HepG2 (cell line): Measurements from ENCODE around the gene HAX1. TPM values are rescaled to one million over a fixed set of nuclear protein-coding genes. Genes with fewer than 3 reads are reported as not detected.

Experiments used
- ATAC-seq: fragments of 200-7000 bp; cut with Tn5 transposase; 3 replicates; pipeline ENCODE4 v1.9.1; 2020; ENCODE audit warnings: mild to moderate bottlenecking, moderate library complexity
- BruUV-seq: library from RNA; stranded (reverse); fragments of 400-500 nt; replicated peaks from 2 replicates; lab custom pipeline; 2021; lab: Mats Ljungman, UMichigan
- CTCF ChIA-PET: fragments of 300-600 bp; formaldehyde crosslinking; extraction: SDS; loops from one replicate; lab custom pipeline; 2021; ENCODE audit warnings: low total read pairs, inconsistent platforms, low intra/inter-chr PET ratio; lab: Yijun Ruan, JAX
- POLR2A ChIA-PET: fragments of 350-600 bp; sonication (Branson Sonifier 250); formaldehyde crosslinking; loops from one replicate; lab custom pipeline; 2020; ENCODE audit warnings: antibody characterized with exemption, inconsistent platforms; lab: Yijun Ruan, JAX
- DNase-seq: peaks from one replicate; pipeline ENCODE4 v3.0.0-alpha.2; 2015; ENCODE audit warnings: low spot score
- FAIRE-seq: peaks from 3 replicates; lab custom pipeline; 2011; peaks lifted over from hg19 to GRCh38; lab: Jason Lieb, UNC
- H2AFZ ChIP-seq: one replicate; pipeline ENCODE4 v1.6.1; 2011; ENCODE audit warnings: low read length, inconsistent platforms
- H3K27ac ChIP-seq: fragments of 300-600 bp; 3 replicates; pipeline ENCODE4 v1.8.0; 2011; ENCODE audit warnings: mixed run types, mild to moderate bottlenecking, mixed read lengths, low read length, inconsistent platforms; ENCODE audit not compliant: insufficient read depth; ENCODE audit errors: extremely low read length
- H3K27me3 ChIP-seq, 2 experiments: fragments of 200-600 bp in 1 of 2; 2 replicates in 1 of 2; 3 replicates in 1 of 2; pipeline versions ENCODE4 v1.6.0 to v1.8.0; 2011; ENCODE audit warnings: low read length in 2 of 2, mild to moderate bottlenecking in 2 of 2, moderate library complexity in 2 of 2, inconsistent platforms in 1 of 2; ENCODE audit not compliant: insufficient read depth in 2 of 2, control insufficient read depth in 1 of 2
- H3K36me3 ChIP-seq, 2 experiments: fragments of 200-600 bp in 1 of 2; replicated peaks in 1 of 2; 2 replicates in 1 of 2; 3 replicates in 1 of 2; pipeline versions ENCODE4 v1.5.1 to v1.8.0; 2011; ENCODE audit warnings: low read length in 2 of 2, inconsistent platforms in 1 of 2; ENCODE audit not compliant: insufficient read depth in 2 of 2, control insufficient read depth in 1 of 2
- H3K4me1 ChIP-seq: 2 replicates; pipeline ENCODE4 v1.5.1; 2012; ENCODE audit warnings: low read length, inconsistent platforms; ENCODE audit not compliant: insufficient read depth
- H3K4me2 ChIP-seq: 2 replicates; pipeline ENCODE4 v1.6.0; 2011; ENCODE audit warnings: low read depth, low read length, inconsistent platforms
- H3K4me3 ChIP-seq, 3 experiments: fragments of 200-600 bp in 1 of 3; sonication (generic), shearing (Covaris generic) in 1 of 3; replicated peaks in 1 of 3; 2 replicates each; pipeline ENCODE4 v1.5.1; 2011 to 2016; ENCODE audit warnings: low read length in 3 of 3, inconsistent platforms in 2 of 3, low read depth in 2 of 3, mild to moderate bottlenecking in 2 of 3, control low read depth in 1 of 3, mixed read lengths in 1 of 3; ENCODE audit not compliant: insufficient read depth in 1 of 3
- H3K79me2 ChIP-seq: one replicate; pipeline ENCODE4 v1.6.1; 2011; ENCODE audit warnings: low read length, inconsistent platforms; ENCODE audit not compliant: insufficient read depth
- H3K9ac ChIP-seq: 2 replicates; pipeline ENCODE4 v1.6.0; 2011; ENCODE audit warnings: mild to moderate bottlenecking, low read depth, low read length, inconsistent platforms; ENCODE audit not compliant: insufficient read depth
- H3K9me3 ChIP-seq: 2 replicates; pipeline ENCODE4 v1.5.1; 2012; ENCODE audit warnings: mild to moderate bottlenecking, low read length
- H4K20me1 ChIP-seq: 2 replicates; pipeline ENCODE4 v1.6.0; 2011; ENCODE audit warnings: inconsistent platforms, mild to moderate bottlenecking, low read length, moderate library complexity; ENCODE audit not compliant: insufficient read depth
- EZH2 ChIP-seq: conservative IDR thresholded peaks from 2 replicates; pipeline ENCODE4 v1.6.1; 2012; ENCODE audit warnings: mild to moderate bottlenecking, low read depth, low read length, moderate library complexity
- FUBP1 ChIP-seq: sonication (generic); formaldehyde crosslinking; IDR thresholded peaks from 2 replicates; pipeline ENCODE4 v1.5.1; 2020; ENCODE audit warnings: missing genetic modification reagents, mild to moderate bottlenecking, borderline replicate concordance
- IKZF5 ChIP-seq: IDR thresholded peaks from 2 replicates; pipeline ENCODE4 v1.6.1; 2018; ENCODE audit warnings: missing genetic modification reagents, mild to moderate bottlenecking, missing compliant biosample characterization
- KDM4B ChIP-seq: sonication (generic); formaldehyde crosslinking; IDR thresholded peaks from 2 replicates; pipeline ENCODE4 v1.4.0; 2020; ENCODE audit warnings: missing genetic modification reagents
- MTF2 ChIP-seq: sonication (generic); formaldehyde crosslinking; IDR thresholded peaks from 2 replicates; pipeline ENCODE4 v1.5.0; 2020; ENCODE audit warnings: missing genetic modification reagents, borderline replicate concordance
- NCOR1 ChIP-seq: fragments of 200-600 bp; sonication (generic); IDR thresholded peaks from 2 replicates; pipeline ENCODE4 v1.7.0; 2017; ENCODE audit warnings: antibody characterized with exemption, low read length, borderline replicate concordance
- NFE2L2 ChIP-seq: fragments of 150-350 bp; IDR thresholded peaks from 2 replicates; pipeline ENCODE4 v1.6.1; 2014; ENCODE audit warnings: low read length
- NPAS2 ChIP-seq: sonication (generic); formaldehyde crosslinking; IDR thresholded peaks from 2 replicates; pipeline ENCODE4 v1.8.0; 2022; ENCODE audit warnings: mild to moderate bottlenecking, missing genetic modification reagents, borderline replicate concordance
- PATZ1 ChIP-seq: sonication (generic); formaldehyde crosslinking; IDR thresholded peaks from 2 replicates; pipeline ENCODE4 v1.4.0; 2020; ENCODE audit warnings: missing genetic modification reagents
- REXO4 ChIP-seq: sonication (generic); formaldehyde crosslinking; IDR thresholded peaks from 2 replicates; pipeline ENCODE4 v1.8.0; 2022; ENCODE audit warnings: missing genetic modification reagents, mild to moderate bottlenecking, borderline replicate concordance
- ZBTB4 ChIP-seq: sonication (generic); formaldehyde crosslinking; IDR thresholded peaks from 2 replicates; pipeline ENCODE4 v1.4.0; 2020; ENCODE audit warnings: missing genetic modification reagents, mild to moderate bottlenecking, borderline replicate concordance
- WGBS: methylation state at CpG from one replicate; pipeline ENCODE4 v1.1.6; 2017; ENCODE audit warnings: low lambda C conversion rate; 5-methylcytosine and 5-hydroxymethylcytosine counted together
- in situ Hi-C: cut with HindIII; loops from 2 replicates; pipeline ENCODE4 v1.10.0; 2017; ENCODE audit warnings: low pct_unique_long_range_greater_than_20kb; ENCODE audit not compliant: extremely low pct_ligation_motif_present
- intact Hi-C: fragments of 100-400 bp; cut with micrococcal nuclease; formaldehyde crosslinking; loops from one replicate; pipeline ENCODE4 v1.10.0; 2022; ENCODE audit not compliant: unreplicated experiment
- polyA plus RNA-seq, 8 experiments: library from polyadenylated mRNA; depleted of rRNA in 3 of 8; stranded (reverse) in 7 of 8; unstranded in 1 of 8; fragments of >200 nt; fragmentation: Illumina TruSeq in 4 of 8; extraction: Trizol in 4 of 8; gene quantifications; 2 replicates each; pipeline versions ENCODE4 v1.2.1 to v1.2.3, GENCODE V29; 2011 to 2016; ENCODE audit warnings: low read depth in 4 of 8, missing spikeins in 1 of 8, mixed read lengths in 1 of 8; ENCODE audit not compliant: insufficient read depth in 1 of 8
- total RNA-seq, 5 experiments: library from RNA; depleted of rRNA; stranded (reverse); fragments of >200 nt; fragmentation: Illumina TruSeq; extraction: Trizol; gene quantifications; 2 replicates each; pipeline ENCODE4 v1.2.3, GENCODE V29; 2016; ENCODE audit warnings: low read depth in 1 of 5
- TF ChIP-seq, protein P1 (sequence below): sonication (generic); formaldehyde crosslinking; IDR thresholded peaks from 2 replicates; pipeline ENCODE4 v1.4.0; 2020; ENCODE audit warnings: low read depth, mild to moderate bottlenecking, missing genetic modification reagents

The HAX1 gene
- total and polyA plus RNA-seq, 2 of the 13 experiments (the other 11 are each of a cell fraction or from before 2014, with no cell fraction given): 89.2 to 128 TPM

- Histone ChIP-seq H3K9ac (no peak overlapping the region), H3K9me3 (no peaks in the 10 kb centered on the region), H3K27ac (no peak overlapping the region), H3K4me1 (no peaks in the 10 kb centered on the region), H3K36me3 (peaks cover 41 to 82% of the 10 kb centered on the region in 2 experiments), H3K4me3 (no peak overlapping the region), H3K27me3 (no peaks in the 10 kb centered on the region), H3K4me2 (no peak overlapping the region), H3K79me2 (no peaks in the 10 kb centered on the region), H2AFZ (no peak overlapping the region), H4K20me1 (0 out of 2 replicates have a peak, but pooled peaks cover 2% of the 10 kb centered on the region)
- ATAC-seq: no peak
- 95% methylated on average over 1 of the region's 1 CpG for WGBS
- no peak for DNase-seq
- POLR2A ChIA-PET: no interaction called here
- BruUV-seq: no TSS peak
- FAIRE-seq: no peak
- in situ Hi-C loops: no loop called here
- intact Hi-C loops: no loop called here
- TF ChIP-seq ZBTB4 (no peak), MTF2 (CRISPR knock-in tag) (no peak), NFE2L2 (no peak), NPAS2 (no peak), REXO4 (no peak), KDM4B (CRISPR knock-in tag) (no peak), FUBP1 (CRISPR knock-in tag) (no peak), EZH2 (no peak), IKZF5 (no peak), PATZ1 (CRISPR knock-in tag) (no peak), NCOR1 (no peak)
- TF ChIP-seq, protein P1, sequence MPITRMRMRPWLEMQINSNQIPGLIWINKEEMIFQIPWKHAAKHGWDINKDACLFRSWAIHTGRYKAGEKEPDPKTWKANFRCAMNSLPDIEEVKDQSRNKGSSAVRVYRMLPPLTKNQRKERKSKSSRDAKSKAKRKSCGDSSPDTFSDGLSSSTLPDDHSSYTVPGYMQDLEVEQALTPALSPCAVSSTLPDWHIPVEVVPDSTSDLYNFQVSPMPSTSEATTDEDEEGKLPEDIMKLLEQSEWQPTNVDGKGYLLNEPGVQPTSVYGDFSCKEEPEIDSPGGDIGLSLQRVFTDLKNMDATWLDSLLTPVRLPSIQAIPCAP (CRISPR knock-in tag): no peak
- CTCF ChIA-PET: no interaction called here
Observed at GRCh38 chr1:154264454-154264853, 8.0 kb upstream of the HAX1 start.
